Neural progenitor cell (in vitro differentiated cells): Measurements from ENCODE around the gene BPIFA1.

Experiments used
- EZH2 ChIP-seq: fragments of 200-600 bp; sonication (generic); IDR thresholded peaks from 2 replicates; pipeline ENCODE4 v1.6.1; 2017; ENCODE audit warnings: antibody characterized with exemption, mild to moderate bottlenecking, moderate library complexity
- TF ChIP-seq, protein P1 (sequence below): fragments of 200-600 bp; sonication (generic); IDR thresholded peaks from 2 replicates; pipeline ENCODE4 v1.5.1; 2017; ENCODE audit warnings: antibody characterized with exemption, mild to moderate bottlenecking

GRCh38 chr20:33246077-33246476 is 10.3 kb downstream of the BPIFA1 start:
- TF ChIP-seq, protein P1, sequence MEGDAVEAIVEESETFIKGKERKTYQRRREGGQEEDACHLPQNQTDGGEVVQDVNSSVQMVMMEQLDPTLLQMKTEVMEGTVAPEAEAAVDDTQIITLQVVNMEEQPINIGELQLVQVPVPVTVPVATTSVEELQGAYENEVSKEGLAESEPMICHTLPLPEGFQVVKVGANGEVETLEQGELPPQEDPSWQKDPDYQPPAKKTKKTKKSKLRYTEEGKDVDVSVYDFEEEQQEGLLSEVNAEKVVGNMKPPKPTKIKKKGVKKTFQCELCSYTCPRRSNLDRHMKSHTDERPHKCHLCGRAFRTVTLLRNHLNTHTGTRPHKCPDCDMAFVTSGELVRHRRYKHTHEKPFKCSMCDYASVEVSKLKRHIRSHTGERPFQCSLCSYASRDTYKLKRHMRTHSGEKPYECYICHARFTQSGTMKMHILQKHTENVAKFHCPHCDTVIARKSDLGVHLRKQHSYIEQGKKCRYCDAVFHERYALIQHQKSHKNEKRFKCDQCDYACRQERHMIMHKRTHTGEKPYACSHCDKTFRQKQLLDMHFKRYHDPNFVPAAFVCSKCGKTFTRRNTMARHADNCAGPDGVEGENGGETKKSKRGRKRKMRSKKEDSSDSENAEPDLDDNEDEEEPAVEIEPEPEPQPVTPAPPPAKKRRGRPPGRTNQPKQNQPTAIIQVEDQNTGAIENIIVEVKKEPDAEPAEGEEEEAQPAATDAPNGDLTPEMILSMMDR = no peak
- no peak for TF ChIP-seq EZH2
